ENCODE results near the gene KRTAP3-1. TPM values are rescaled to one million over a fixed set of nuclear protein-coding genes. Genes with fewer than 3 reads are reported as not detected.

KRTAP3-1 gene
- total RNA-seq, 1 experiment from 2014 or later, result not detected

DNA sequence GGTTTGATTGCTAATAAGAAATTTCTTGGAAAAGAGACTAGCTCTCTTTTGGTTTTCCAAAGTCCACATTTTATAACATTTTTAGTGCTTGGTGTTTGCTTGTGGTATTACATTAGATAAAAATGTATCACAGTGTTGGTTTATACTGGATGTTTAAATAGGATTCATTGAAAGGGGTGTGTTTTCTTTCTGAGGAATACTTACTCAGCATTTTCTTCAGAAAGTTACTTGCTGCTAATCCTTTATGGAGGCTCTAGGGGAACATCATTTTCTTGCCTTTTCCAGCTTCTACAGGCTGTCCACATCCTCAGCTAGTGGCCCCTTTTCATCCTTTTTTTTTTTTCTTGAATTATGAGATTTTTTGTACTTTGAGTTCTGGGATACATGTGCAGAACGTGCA lies 41.3 kb downstream of the KRTAP3-1 start:
- Histone ChIP-seq H3K9ac (ENCODE audit: low read length) (no peak overlapping the region), H3K4me1 (ENCODE audit: control insufficient read depth in 1 of 2, insufficient read depth in 2 of 2, low read length in 2 of 2) (peaks cover 0 to 6% of the 10 kb centered on the region in 2 experiments; a peak in 2 of 4 replicates), H3K79me2 (ENCODE audit: insufficient read depth, low read length) (no peaks in the 10 kb centered on the region), H3K4me3 (replicated peaks in 1 of 2; ENCODE audit: low read depth in 1 of 2, low read length in 2 of 2) (no peak overlapping the region), H3K4me2 (ENCODE audit: low read length) (no peak overlapping the region), H3K27ac (ENCODE audit: low read depth, low read length) (no peak overlapping the region), H3K36me3 (ENCODE audit: control insufficient read depth in 1 of 2, insufficient read depth in 2 of 2, low read length in 2 of 2) (peaks cover 0 to 17% of the 10 kb centered on the region in 2 experiments; a peak in 2 of 4 replicates), H4K20me1 (ENCODE audit: insufficient read depth) (no peaks in the 10 kb centered on the region), H3K9me3 (ENCODE audit: control insufficient read depth in 1 of 2, insufficient read depth in 1 of 2, low read depth in 1 of 2, low read length in 2 of 2) (peaks cover 0 to 15% of the 10 kb centered on the region in 2 experiments; a peak in 1 of 4 replicates), H3K9me2 (ENCODE audit: insufficient read depth) (no peaks in the 10 kb centered on the region), H2AFZ (ENCODE audit: low read depth, low read length, poor library complexity, severe bottlenecking) (no peak overlapping the region), H3K27me3 (ENCODE audit: insufficient read depth, low read length) (no peaks in the 10 kb centered on the region)
- CTCF ChIA-PET, result no interaction called here
- POLR2A ChIA-PET, result no interaction called here
- ATAC-seq, result no peak
- RAD21 ChIA-PET (ENCODE audit: low non-redundant PET in 1 of 2, low total read pairs in 2 of 2, uncharacterized antibody in 2 of 2, unreplicated experiment in 2 of 2), result no interaction called here
- BruUV-seq (replicated peaks), result no TSS peak
- no peak for TF ChIP-seq ATF3 (IDR thresholded peaks at IDR 0.05)
- TF ChIP-seq ZNF274 (IDR thresholded peaks at IDR 0.05; ENCODE audit: low read depth, low read length), result no peak
- TF ChIP-seq EGR1 (IDR thresholded peaks at IDR 0.05; ENCODE audit: low read depth), result no peak
- no peak for TF ChIP-seq ZFX (IDR thresholded peaks at IDR 0.05)
- no peak for TF ChIP-seq SIN3A (IDR thresholded peaks at IDR 0.05; ENCODE audit: low read depth)
- TF ChIP-seq MAX (IDR thresholded peaks at IDR 0.05), result no peak
- no peak for TF ChIP-seq SP1 (IDR thresholded peaks at IDR 0.05; ENCODE audit: low read depth)
- no peak for TF ChIP-seq ELF1 (IDR thresholded peaks at IDR 0.05; ENCODE audit: borderline replicate concordance, low read depth)
- no peak for TF ChIP-seq POLR2AphosphoS5 (IDR thresholded peaks at IDR 0.05; ENCODE audit: low read depth, low read length)
- TF ChIP-seq CEBPB (IDR thresholded peaks at IDR 0.05; ENCODE audit: low read depth), result no peak
- TF ChIP-seq, protein P1, sequence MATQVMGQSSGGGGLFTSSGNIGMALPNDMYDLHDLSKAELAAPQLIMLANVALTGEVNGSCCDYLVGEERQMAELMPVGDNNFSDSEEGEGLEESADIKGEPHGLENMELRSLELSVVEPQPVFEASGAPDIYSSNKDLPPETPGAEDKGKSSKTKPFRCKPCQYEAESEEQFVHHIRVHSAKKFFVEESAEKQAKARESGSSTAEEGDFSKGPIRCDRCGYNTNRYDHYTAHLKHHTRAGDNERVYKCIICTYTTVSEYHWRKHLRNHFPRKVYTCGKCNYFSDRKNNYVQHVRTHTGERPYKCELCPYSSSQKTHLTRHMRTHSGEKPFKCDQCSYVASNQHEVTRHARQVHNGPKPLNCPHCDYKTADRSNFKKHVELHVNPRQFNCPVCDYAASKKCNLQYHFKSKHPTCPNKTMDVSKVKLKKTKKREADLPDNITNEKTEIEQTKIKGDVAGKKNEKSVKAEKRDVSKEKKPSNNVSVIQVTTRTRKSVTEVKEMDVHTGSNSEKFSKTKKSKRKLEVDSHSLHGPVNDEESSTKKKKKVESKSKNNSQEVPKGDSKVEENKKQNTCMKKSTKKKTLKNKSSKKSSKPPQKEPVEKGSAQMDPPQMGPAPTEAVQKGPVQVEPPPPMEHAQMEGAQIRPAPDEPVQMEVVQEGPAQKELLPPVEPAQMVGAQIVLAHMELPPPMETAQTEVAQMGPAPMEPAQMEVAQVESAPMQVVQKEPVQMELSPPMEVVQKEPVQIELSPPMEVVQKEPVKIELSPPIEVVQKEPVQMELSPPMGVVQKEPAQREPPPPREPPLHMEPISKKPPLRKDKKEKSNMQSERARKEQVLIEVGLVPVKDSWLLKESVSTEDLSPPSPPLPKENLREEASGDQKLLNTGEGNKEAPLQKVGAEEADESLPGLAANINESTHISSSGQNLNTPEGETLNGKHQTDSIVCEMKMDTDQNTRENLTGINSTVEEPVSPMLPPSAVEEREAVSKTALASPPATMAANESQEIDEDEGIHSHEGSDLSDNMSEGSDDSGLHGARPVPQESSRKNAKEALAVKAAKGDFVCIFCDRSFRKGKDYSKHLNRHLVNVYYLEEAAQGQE (IDR thresholded peaks at IDR 0.05; ENCODE audit: low read depth), result no peak
- intact Hi-C loops (cut with micrococcal nuclease), result no loop called here
- DNase-seq (ENCODE audit: low read depth, low spot score), result no peak
